Sigmoid colon (tissue), 4 donors: ENCODE results near the gene CDC14B.

Experiments used
- CTCF ChIP-seq, 4 experiments: fragments of 450-650 bp in 3 of 4; fragments of 200-600 bp in 1 of 4; IDR thresholded peaks; one replicate each; pipeline ENCODE4 v1.5.1; 2016 to 2019; ENCODE audit warnings: antibody characterized with exemption in 4 of 4, mild to moderate bottlenecking in 3 of 4, moderate library complexity in 2 of 4
- EP300 ChIP-seq, 4 donors: sonication (generic); formaldehyde crosslinking; IDR thresholded peaks; one replicate each; pipeline ENCODE4 v1.6.1; 2017; ENCODE audit warnings: antibody characterized with exemption in 4 of 4

DNA sequence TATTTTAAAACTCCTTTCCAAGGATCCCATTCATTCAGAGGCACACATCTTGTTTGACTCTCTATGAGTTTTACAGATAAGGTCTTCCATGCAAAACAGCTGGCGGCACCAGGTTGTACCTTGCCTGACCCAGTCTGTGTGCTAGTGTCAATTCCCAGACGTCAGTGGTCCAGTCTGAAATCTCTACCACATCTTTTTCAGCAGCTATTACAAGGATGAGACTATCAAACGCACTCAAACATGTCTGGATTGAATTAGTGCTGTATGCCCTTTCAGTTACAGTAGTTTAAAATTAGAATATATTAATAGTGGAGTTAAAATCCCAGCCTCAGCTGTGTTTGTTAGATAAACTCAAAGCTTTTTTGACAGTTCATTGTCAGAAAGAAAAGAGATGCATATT, 11.7 kb downstream of the CDC14B start:
- TF ChIP-seq CTCF (IDR thresholded peaks at IDR 0.05) (no peak), EP300 (IDR thresholded peaks at IDR 0.05) (no peak)
